Stimulated activated CD4-positive, alpha-beta T cell treated with anti-CD3 and anti-CD28 coated beads, Interleukin-1b, Interleukin-23, amount 100 ng/mL, for 4 hours (primary cell): Measurements from ENCODE around the gene ACTN2.

Experiments
- DNase-seq, 2 donors: peaks; one replicate each; pipeline ENCODE4 v3.0.0-alpha.2; 2020; ENCODE audit warnings: low read depth in 2 of 2

Gene ACTN2

GRCh38 chr1:236742421-236743160 is 56.3 kb downstream of the ACTN2 start:
- no peak for DNase-seq

GRCh38 chr1:236744533-236744932 is 58.2 kb downstream of the ACTN2 start:
- DNase-seq = no peak

- DNase-seq = no peak
These were observed 60.5 kb downstream of the ACTN2 start for GRCh38 chr1:236746785-236747184.

DNA sequence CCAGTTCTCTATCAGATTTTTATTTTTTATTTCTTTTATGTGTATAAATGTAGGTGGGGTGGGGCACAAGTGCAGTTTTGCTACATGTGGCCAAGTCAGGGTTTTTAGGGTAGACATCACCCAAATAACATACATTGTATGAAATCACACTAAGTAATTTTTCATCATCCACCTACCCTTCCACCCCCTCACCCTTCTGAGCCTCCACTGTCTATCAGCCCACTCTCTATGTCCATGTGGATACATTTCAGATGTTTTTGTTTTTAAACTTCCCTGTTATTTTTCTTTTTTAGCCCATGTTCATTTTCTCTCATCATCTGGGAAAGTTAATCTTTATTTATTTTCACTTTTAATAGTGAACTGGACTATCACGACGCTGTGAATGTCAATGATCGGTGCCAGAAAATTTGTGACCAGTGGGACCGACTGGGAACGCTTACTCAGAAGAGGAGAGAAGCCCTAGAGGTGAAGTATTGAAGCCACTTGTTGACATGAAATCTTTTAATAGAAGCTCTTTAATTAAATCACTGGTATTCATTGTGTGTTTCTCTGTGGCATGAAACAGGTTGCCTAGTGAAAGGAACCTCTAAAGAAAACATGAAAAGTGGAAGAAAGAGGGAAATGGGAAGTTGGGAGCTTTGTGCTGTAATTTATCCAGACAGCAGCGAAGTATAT is 61.1 kb downstream of the ACTN2 start:
- no peak for DNase-seq

DNA sequence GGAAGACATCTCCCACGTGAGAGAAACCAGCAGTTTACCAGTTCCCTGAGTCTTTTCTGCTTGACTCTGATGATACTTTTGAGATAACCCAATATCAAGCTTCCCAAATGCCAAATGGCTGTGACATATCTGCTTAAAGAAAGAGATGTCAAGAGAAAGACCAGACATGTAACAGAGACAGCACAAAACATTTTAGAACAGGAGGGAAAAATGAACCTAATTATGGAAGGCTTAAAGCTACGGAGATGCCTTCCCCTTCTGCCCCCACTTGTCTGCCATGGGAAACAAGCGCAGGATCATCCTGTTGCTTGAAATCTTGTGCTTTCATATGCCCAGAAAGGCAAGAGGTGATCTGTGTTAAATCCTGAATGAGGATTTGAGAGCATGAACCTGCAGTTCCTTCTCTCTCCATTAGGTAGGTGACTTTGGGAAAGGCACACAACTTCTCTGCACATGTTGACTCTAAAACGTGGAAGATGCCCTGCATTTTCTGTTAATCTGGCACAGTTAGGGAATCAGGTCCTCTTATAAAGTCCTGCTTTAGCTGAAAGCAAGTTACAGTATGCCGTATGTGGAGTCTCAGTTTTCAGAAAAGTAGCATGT is 62.1 kb downstream of the ACTN2 start:
- DNase-seq = no peak

DNA sequence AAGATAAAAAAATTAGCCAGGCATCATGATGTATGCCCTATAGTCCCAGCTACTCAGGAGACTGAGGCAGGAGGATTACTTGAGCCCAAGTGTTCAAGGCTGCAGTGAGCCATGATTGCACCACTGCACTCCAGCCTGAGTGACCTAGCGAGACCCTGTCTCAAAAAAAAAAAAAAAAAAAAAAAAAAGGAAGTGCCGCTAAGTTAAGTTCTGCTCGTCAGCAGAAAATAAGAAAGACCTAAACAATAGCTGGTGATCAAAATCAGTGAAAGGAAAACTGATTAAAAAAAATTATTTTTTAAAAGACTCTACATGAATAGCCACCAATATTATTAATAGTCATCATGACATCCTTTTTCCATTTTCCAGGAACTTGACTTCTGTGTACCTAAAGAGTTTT is 64.6 kb downstream of the ACTN2 start:
- no peak for DNase-seq

- DNase-seq = no peak
These were observed 65.1 kb downstream of the ACTN2 start for GRCh38 chr1:236751385-236751784.

DNA sequence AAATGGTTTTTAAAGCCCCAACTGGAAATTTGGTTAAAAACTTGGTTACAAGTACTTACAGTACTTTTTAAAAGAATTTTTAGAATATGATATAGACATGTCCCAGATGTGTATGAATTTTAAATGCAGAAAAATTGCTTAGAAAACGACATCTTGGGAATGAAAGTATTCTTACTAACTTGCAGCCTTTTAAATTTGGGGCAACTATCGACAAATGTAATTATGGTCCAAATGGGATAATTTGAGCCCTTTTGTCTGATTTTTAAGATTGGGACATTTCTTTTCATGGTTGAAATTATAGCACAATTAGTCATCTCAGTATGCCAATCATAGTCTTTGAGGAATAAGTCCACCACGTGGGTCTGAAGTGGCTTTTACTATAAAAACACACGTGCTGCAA is 65.6 kb downstream of the ACTN2 start:
- DNase-seq = no peak

DNA sequence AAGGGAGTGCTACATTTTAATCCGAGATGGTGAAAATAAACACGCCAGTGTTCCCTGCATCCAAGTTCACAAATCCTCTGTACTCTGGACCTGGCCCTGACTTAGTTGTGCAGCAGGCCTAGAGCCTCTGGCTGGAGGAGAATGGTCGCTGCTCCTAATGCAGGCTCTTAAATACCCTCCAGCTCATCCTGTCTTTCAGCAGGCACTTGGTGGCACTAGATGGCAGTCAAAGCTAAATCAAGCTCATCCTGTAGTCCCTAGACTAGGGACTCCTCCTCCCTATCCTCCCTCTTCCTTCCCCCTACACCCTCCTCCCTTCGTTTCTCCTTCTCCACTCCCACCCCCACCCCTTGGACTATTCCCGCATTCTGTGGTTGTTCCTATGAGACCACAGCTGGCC is 67.2 kb downstream of the ACTN2 start:
- DNase-seq = no peak

DNA sequence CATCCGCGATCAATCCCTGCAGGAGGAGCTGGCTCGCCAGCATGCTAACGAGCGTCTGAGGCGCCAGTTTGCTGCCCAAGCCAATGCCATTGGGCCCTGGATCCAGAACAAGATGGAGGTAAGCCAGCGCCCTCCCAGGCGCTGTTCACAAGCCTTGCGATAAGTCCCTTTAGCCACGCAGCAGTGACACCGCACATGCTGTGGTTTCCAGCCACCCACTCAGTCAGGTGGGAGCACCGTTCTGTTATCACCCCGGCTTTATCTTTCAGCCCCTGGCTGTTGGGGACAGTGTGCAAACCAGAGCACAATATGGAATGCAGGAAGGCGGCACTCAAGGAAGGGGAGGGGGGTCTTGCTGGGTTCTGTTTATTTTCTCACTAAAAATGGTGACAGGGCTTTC is 67.7 kb downstream of the ACTN2 start:
- DNase-seq = no peak

GRCh38 chr1:236754525-236755210 is 68.4 kb downstream of the ACTN2 start:
- DNase-seq = no peak

DNA sequence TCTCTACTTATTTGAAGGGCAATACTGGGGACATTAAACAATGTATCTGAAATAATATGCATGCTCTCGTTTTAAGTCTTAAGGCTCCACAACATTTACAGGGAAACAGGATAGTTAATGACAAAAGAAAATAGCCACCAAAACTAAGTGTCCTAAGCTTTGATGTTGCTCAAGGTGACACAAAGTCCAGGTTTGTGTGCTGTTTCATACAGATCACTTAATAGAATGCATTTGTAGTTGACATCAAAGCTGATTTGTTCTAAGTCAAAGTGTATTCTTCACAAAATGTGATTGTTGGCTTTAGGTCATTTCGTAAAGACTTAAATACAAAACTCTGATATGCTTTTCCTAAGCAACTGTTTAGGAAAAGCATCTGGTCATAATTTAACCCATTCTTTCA is 71.3 kb downstream of the ACTN2 start:
- no peak for DNase-seq

- DNase-seq = peak in 1 of 2 donors; percentile 4
These were observed 73.1 kb downstream of the ACTN2 start for GRCh38 chr1:236759252-236759859.

- no peak for DNase-seq
These were observed 74.2 kb downstream of the ACTN2 start for GRCh38 chr1:236760480-236760879.

- no peak for DNase-seq
These were observed 74.7 kb downstream of the ACTN2 start for GRCh38 chr1:236760986-236761385.

GRCh38 chr1:236761397-236762132 is 75.3 kb downstream of the ACTN2 start:
- no peak for DNase-seq

GRCh38 chr1:236762410-236762809 is 76.1 kb downstream of the ACTN2 start:
- DNase-seq = no peak

DNA sequence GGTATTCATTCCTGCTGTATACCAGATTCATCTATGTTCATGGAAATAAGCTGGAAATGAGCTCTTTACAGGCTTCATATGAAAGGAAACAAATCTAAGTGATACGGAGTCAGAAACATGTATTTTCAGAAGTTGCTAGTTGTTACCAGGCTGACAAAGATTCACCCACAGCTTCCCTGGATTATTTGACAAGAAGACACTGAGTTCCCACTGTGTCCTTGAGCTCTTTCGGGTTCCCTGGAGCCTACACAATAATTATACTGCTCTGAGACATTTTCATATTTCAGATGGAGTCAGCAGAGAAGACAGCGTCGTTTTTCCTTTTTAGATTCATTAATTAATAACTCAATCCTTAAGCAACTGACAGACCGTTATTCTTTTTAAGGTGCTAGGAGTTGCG is 79.5 kb downstream of the ACTN2 start:
- DNase-seq = no peak

GRCh38 chr1:236766506-236766905 is 80.2 kb downstream of the ACTN2 start:
- no peak for DNase-seq

DNA sequence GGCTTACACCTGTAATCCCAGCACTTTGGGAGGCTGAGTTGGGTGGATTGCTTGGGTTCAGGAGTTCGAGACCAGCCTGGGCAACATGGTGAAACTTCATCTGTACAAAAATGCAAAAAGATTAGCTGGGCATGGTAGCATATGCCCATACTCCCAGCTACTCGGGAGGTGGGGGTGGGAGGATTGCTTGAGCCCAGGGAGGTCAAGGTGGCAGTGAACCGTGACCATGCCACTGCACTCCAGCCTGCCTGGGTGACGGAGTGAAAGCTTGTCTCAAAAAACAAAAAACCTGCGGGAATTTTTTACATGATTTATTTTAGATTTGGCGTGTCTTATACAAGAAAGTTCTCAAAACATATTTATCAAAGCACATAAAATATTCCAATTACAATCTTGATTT is 81.0 kb downstream of the ACTN2 start:
- no peak for DNase-seq

DNA sequence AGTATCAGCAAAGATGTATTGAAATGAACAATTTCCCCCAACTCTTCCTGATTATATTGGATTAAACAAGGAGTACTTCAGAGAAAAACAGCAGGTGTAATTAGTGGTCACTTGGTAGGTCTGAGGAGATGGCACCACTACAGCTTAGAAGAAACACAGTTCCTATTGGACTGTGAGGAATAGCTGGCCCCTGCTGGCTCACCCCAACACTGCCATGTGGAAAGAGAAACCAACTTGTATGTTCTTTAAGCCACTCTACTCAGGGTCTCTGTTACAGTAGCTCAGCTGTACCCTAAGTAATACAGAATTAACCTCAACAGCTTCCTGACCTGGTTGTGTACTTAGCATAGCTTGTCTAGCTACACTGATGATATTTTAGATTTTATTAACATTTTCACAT is 82.3 kb downstream of the ACTN2 start:
- no peak for DNase-seq
